NCI-H1092 (cell line): ENCODE results near the gene IL6ST.
"Not testable (repeated sequence)": the region's sequence is repeated elsewhere in the genome, so short reads cannot be mapped to it uniquely, and the experiment has no call there.

ENCODE experiments used
- DNase-seq: peaks from one replicate; lab custom pipeline; 2025; lab: John Stamatoyannopoulos, UW

The IL6ST gene

DNA sequence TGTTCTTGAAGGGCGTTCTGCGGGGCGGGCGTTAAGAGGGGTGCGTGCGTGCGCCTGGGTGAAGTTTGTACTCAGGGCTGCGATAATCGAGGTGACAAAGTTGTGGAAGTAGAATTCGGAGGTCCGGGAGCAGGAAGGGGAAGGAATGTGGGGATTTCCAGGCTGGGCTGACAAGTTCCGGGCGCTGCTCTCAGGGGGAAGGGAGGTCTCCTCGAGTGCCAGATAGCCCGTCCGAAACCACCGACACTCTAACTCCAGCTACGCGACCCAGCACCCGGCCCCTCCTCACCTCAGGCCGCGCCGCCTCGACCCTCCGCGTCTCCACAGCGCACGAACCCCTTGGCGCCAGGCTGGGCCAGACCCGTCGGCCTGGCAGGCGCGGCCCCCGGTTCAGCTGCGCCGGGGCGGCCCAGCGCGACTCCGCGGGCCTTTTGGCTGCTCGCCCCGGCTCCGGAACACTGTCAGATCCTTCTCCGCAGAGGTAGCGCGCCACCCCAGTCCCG, at the start of gene IL6ST:
TSS of gene IL6ST (minus strand) at position 469 of the 503 bp plus-strand sequence. CDS start 18,685 bp downstream, outside the sequence.
- DNase-seq, result no peak

DNA sequence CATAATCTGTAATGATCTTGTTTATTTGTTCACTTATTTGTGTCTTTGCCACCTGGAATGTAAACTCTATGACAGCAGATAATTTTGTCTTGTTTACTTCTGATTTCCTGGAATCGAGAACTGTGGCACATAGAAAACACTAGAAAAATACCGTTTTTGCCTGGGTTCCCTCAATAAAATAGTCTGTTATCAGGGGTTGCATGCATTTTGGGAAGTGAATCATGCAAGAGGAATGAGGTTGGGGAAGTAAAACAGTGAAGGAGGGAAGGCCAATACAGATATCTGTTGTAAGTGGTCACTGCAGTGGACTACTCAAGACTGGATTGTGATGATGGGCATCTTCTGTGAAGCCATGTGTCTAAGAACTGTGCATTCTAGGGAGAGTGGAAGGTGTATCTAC, 45.2 kb upstream of the IL6ST start:
- no peak for DNase-seq

DNA sequence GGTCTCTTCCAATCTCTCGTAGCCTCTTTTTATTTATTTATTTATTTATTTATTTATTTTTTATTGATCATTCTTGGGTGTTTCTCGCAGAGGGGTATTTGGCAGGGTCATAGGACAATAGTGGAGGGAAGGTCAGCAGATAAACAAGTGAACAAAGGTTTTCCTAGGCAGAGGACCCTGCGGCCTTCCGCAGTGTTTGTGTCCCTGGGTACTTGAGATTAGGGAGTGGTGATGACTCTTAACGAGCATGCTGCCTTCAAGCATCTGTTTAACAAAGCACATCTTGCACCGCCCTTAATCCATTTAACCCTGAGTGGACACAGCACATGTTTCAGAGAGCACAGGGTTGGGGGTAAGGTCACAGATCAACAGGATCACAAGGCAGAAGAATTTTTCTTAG, 43.4 kb upstream of the IL6ST start:
- not testable (repeated sequence) for DNase-seq

DNA sequence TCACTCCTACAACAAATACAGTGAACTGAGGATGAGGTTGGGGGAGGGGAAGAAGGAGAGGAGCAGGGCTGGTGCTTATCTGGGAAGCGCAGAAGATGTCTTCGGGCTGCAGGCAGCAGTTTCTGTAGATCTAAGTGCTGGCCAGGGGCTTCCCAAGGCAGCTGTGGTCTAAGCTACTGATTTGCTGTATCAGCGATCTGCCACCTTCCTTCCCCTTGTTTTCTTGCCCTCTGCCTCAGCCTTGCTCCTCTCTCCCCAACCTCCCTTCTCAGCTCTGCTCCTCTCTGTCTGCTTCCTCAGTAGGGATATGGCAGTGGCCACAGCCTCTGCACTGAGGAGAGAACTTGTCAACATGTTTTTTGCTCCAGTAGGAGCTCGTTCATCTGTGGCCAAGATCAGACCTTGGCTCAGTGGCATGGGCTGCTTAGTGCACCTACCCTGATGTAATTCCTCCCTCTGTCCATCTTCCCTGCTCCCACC, 42.8 kb upstream of the IL6ST start:
- no peak for DNase-seq

DNA sequence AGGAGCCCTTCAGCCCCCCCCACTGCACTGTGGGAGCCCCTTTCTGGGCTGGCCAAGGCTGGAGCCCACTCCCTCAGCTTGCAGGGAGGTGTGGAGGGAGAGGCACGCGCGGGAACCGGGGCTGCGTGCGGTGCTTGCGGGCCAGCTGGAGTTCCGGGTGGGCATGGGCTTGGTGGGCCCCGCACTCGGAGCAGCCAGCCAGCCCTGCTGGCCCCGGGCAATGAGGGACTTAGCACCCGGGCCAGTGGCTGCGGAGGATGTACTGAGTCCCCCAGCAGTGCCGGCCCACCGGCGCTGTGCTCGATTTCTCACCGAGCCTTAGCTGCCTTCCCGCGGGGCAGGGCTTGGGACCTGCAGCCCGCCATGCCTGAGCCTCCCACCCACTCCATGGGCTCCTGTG, 40.6 kb upstream of the IL6ST start:
- DNase-seq, result not testable (repeated sequence)

DNA sequence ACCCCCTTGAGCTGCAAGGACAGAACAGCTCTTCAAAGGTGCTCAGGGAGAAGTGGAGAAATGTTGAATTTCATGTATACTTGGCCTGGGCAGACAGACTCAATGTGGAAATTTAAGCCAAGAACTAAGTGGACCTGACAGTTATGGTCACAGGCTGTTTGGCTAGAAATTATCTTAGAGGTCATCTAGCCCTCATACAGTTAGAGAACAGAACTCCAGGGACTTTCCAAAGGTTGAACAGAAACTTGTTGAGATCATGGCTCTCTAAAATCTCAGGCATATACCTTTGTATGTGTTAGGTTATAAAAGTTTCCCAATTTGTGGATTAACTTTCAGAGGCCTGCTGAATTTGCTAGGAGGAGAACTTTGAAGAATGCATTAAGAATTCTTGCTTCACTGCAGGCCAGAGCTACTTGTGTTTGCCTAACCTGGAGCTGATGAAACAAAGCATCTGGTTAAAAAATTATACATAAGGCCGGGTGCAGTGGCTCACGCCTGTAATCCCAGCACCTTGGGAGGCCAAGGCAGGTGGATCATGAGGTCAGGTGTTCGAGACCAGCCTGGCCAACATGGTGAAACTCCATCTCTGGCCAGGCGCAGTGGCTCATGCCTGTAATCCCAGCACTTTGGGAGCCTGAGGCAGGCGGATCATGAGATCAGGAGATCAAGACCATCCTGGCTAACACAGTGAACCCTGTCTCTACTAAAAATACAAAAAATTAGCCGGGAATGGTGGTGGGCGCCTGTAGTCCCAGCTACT, 35.3 kb upstream of the IL6ST start:
- not testable (repeated sequence) for DNase-seq

DNA sequence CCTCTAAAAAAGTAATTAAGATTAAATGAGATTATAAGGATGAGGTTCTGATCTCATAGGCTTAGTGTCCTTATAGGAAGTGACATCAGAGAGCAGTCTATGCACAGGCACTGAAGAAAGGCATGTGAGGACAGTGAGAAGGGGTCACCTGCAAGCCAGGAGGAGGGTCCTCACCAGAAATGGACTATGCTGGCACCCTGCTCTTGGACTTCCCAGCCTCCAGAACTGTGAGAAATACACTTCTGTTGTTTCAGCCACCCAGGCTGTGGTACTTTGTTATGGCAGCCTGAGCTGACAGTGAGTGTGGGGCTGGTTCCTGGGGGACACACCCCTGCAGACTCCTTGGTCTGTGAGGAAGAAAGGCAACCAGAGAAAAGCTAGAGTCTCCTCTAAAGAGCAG, 34.7 kb upstream of the IL6ST start:
- no peak for DNase-seq

DNA sequence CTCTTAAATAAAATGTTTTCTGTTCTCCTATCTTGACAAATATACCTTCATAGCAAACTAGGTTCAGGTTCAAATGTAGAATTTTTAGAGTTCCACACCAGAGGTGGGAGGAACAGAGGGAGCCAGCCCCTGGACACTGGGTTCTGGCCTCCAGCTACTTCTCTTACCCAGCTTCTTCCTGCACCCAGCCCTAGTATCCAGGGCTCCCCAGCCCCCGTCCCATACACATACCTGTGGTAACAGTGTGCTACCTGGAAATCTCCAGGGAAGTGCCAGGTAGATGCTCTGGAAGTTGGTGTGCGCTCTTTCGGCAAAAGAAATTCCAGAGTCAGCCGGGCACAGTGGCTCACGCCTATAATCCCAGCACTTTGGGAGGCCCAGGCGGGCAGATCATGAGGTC, 33.9 kb upstream of the IL6ST start:
- no peak for DNase-seq

DNA sequence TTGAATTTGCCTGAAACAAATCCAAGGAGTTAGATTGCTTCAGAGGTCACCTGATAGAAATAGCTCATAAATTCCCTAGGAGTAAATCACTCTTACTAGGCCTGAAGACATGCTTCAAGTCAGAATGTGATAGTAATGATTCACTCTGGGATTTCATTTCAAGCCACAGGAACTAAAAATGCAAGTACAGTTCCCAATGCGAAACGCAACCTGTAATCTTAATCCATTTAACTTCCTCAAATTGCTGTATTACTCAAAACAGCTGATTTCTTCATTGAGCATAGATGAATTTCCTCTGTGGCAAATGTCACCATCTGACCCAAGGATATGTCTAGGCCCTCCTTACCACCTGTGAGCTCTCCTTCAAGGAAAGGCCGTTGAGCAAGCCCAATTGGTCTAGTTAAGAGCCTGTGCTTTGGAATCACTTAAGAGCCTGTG, 32.1 kb upstream of the IL6ST start:
- DNase-seq, result no peak

DNA sequence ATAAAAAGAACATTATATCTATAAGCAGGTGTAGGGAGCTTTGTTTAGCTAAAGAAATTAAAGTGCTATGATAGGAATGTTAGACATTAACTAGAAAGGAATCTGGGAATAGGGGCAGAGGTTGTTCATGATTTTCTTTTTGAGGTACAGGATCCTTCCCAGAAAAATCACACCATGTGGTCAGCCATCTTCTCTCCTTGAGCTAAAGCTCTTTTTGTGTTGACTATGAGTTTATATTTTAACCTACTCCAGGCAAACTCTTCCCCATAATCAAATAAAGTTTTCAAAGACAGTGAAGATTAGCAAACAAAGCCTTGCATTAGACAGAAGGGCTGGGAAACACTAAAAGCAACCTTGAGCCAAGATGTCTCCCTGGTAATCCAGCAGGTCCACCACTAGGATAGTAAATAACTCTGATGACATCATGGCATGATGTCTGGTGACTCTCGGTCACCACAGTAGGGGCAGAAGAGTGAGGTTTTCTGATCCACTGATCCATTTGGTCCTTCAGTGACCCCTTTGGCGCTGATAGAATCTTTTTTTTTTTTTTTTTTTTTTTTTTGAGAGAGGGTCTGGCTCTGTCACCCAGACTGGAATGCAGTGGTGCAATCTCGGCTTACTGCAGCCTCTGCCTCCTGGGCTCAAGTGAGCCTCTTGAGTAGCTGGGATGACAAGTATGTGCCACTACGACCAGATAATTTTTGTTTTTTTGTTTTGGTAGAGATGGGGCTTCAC, 30.6 kb upstream of the IL6ST start:
- no peak for DNase-seq

DNA sequence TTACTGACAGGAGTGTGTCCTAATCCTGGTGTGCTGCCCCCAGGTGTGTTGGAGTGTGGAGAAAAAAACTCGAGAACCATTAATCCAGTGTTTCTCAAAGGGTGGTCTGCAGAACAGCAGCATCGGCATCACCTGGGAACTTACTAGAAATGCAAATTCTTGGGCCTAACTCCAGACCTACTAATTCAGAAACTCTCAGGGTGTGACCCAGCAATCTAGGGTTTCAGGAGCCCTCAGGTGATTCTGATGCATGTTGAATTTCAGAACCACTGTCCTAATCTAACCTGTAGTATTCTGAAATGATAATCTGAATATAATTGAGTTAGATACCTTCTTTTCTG, 30.0 kb upstream of the IL6ST start:
- no peak for DNase-seq

DNA sequence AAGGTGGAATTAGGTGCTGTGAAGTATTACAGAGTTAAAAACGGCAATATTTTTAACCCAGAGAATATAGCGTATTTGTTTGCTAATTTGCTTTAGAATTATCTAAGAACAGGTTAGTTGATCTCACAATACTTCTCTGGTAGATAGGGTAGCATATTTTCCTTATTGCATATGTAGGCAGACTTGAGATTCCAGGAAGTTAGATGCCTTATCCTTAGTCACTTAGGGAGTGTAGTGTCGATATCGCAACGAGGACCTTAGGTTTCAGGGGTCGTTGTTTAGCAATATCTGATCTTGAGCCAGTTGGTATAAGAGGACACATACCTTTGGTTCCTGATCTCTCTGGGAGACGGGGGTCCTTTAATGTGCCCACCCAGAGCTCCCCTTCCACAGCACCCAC, 28.5 kb upstream of the IL6ST start:
- no peak for DNase-seq

DNA sequence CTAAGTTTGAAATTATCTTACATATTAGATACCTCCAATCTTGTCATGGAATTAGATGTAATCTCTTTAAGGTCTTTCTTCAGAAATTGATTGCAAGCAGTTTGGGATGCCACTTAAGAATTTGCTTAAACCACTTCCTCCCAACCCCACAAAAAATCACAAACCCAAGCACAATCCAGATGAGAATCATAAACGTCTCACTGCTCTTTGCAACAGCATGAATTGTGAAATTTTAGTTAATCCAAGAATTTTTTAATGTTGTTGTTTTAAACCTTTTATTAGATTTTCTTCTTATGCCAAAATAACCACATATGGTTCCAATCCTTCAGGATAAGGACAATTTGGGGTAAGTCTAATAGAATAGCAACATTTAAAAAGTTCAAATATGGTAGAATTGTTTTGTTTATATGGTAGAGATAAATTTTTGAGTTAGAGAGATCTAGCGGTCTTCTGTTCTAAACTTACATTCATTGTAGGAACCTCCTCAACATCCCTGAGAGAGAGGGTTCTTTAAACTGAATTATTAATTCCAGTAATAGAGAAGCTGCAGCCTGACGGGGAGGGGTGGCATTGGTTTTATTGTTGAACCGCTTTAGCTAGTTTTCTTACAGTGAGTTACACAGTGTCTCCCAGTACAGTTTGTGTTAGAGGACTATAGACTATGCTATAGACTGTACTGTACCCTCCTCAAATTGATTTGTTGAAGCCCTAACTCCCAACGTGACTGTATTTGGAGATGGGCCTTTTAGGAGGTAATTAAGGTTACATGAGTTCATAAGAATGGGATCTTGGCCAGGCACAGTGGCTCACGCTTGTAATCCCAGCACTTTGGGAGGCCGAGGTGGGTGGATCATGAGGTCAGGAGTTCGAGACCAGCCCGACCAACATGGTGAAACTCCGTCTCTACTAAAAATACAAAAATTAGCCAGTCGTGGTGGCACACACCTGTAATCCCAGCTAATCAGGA, 24.8 kb upstream of the IL6ST start:
- DNase-seq, result no peak

DNA sequence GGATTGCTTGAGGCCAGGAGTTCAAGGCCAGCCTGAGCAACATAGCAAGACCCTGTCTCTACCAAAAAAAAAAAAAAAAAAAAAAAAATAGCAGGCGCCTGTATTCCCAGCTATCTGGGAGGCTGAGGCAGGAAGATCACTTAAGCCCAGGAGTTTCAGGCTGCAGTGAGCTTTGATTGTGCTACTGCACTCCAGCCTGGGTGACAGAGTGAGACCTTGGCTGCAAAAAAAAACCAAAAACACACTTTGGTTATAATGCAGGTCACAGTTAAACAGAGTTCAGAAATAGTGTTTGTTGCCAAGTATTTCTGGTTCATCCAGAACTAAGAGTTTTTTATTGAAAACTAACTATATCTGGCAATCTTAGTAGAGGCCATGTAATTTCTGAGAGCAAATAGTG, 24.1 kb upstream of the IL6ST start:
- no peak for DNase-seq

DNA sequence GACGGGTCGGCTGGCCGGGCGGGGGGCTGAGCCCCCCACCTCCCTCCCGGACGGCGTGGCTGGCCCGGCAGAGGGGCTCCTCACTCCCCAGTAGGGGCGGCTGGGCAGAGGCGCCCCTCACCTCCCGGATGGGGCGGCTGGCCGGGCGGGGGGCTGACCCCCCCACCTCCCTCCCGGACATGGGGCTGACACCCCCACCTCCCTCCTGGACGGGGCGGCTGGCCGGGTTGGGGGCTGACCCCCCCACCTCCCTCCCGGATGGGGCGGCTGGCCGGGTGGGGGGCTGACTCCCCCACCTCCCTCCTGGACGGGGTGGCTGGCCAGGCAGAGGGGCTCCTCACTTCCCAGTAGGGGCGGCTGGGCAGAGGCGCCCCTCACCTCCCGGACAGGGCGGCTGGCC, 19.9 kb upstream of the IL6ST start:
- not testable (repeated sequence) for DNase-seq

DNA sequence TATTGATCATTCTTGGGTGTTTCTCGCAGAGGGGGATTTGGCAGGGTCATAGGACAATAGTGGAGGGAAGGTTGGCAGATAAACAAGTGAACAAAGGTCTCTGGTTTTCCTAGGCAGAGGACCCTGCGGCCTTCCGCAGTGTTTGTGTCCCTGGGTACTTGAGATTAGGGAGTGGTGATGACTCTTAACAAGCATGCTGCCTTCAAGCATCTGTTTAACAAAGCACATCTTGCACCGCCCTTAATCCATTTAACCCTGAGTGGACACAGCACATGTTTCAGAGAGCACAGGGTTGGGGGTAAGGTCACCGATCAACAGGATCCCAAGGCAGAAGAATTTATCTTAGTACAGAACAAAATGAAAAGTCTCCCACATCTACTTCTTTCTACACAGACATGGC, 19.2 kb upstream of the IL6ST start:
- not testable (repeated sequence) for DNase-seq

DNA sequence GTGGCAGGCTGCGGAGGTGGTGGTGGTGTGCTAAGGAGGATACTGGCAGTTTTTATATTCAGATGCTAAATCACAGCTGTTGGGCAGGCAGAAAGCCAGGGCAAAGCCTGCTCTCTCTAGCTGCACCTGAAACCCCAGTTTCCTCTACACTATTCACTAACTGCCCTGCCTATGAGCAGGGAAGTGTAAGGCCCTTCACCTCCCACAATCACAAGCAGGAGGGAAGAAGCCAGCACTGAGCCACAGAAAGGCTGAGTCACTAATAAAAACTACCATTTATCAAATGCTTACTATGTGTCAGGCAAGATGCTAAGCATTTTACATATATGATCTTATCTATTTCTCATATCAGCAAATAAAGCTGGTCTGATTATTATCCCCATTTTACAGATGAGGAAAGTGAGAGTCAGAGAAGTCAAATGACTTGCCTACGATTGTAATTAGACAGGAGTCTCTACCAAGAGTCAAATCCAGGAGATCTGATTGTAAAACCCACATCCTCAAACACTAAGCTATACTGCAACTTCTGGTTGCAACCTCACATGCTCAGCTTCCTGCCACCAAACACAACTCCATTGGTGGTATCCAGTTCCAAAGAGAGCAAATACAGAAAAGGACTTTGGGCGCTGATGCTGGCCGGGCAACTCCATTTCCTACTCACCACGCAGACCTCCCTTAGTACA, 17.7 kb upstream of the IL6ST start:
- no peak for DNase-seq

DNA sequence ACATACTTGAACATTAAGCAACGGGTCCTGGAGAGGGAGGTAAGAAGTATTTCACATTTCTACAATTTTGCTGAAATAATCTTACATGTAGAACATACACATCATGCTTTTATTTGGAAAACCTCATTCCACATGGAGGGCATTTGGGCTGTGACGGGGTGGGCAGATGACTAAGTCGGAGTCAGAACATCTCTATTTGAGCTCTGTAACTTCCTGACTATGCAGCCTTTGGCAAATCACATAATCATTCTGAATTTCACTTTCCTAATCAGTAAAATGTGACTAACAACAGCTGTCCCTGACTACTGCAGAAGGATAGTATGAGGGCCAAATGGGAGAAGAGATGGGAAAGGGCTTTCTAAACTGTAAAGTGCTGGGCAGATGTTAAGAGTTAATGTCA, 17.1 kb upstream of the IL6ST start:
- DNase-seq, result no peak

DNA sequence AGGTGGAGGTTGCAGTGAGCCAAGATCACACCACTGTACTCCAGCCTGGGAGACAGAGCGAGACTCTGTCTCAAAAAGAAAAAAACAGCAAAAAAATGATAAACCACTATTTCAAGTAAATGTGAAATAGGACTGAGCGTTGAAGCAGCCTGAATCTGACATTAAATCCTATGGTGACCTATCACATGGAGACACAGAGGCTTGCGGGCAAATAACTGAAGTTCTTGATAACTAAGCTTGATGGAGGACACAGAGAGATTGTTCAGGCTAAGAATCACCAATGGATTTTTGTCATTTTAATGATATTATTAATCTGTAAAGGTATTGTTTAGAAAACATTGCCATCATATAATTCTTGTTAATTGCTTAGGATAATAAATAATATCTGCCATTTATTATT, 15.7 kb upstream of the IL6ST start:
- DNase-seq, result no peak

DNA sequence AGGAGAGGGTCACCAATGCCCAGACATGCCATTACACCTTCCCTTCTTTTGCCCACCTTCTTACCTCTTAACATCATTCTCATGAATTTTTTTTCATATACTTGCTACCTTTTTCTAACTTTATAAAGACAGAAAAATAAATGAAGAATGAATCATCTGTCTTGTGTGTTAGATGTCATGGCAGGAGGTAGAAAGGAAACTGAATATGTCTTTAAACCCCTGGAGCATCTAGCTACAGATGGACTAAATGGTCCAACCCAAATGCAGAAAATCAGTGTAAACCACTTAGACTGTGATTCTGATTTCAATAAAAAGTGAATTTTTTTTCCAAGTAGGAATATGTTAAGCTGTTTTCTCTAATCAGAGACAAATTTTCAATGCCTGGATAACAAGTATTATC, 11.8 kb upstream of the IL6ST start:
- DNase-seq, result no peak

DNA sequence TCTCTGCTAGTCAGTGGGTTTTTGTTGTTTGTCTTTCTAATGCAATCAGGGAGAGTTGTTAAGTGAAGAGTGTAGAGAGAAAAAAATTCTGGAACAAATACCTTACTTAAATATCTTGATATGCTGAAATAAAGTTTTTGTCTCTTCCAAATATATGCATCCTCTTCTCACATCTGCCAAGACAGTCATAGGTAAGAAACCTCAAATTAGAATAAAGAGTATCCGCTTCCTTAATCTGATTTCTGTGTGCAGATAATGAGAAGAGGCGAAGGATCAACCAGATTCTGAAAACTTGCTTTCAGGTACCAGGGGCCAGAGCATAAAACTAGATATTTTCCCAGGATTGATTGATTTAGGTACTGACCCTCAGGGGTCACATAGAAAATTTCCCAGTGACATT, 11.3 kb upstream of the IL6ST start:
- DNase-seq, result no peak

DNA sequence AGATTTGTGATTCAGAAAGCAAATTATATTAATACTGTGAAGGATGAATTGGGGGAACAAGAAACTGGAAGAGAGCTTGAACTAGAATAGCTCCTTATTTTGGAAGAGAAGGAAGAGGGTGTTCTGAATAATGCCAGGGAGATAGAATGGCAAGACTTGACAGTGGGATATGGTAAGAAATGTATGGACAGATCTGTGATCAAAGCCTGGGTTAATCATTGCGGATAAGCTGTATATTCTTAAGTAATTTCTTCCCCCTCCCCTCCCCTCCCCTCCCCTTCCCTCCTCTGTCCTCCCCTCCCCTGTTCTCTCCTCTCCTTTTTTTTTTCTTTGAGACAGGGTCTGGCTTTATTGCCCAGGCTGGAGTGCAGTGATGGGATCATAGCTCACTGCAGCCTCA, 10.1 kb upstream of the IL6ST start:
- DNase-seq, result no peak
